Activated naive CD8-positive, alpha-beta T cell treated with anti-CD3 and anti-CD28 coated beads, Interleukin-2, amount 50 U/mL, for 24 hours (primary cell): ENCODE results near the gene CORO2A.

ENCODE experiments used
- ATAC-seq: fragments of 150-1000 bp; cut with Tn5 transposase; one replicate; pipeline ENCODE4 v1.10.0; 2021
- DNase-seq: peaks from one replicate; pipeline ENCODE4 v3.0.0; 2021
- H3K27ac Mint-ChIP-seq: one replicate; pipeline ENCODE4 v1.8.0; 2021; ENCODE audit warnings: mild to moderate bottlenecking, mixed read lengths
- H3K27me3 Mint-ChIP-seq: one replicate; pipeline ENCODE4 v1.8.0; 2021; ENCODE audit warnings: mixed read lengths
- H3K36me3 Mint-ChIP-seq: one replicate; pipeline ENCODE4 v1.8.0; 2021; ENCODE audit warnings: low read depth, mixed read lengths
- H3K4me1 Mint-ChIP-seq: one replicate; pipeline ENCODE4 v1.8.0; 2021; ENCODE audit warnings: mixed read lengths
- H3K4me3 Mint-ChIP-seq: one replicate; pipeline ENCODE4 v1.8.0; 2021; ENCODE audit warnings: mild to moderate bottlenecking, moderate library complexity, mixed read lengths
- H3K9me3 Mint-ChIP-seq: one replicate; pipeline ENCODE4 v1.8.0; 2021; ENCODE audit warnings: mixed read lengths

The CORO2A gene

GRCh38 chr9:98157372-98157771 is 35.1 kb downstream of the CORO2A start:
- H3K36me3 Mint-ChIP-seq = no peaks in the 10 kb centered on the region
- no peak overlapping the region for H3K27ac Mint-ChIP-seq

DNA sequence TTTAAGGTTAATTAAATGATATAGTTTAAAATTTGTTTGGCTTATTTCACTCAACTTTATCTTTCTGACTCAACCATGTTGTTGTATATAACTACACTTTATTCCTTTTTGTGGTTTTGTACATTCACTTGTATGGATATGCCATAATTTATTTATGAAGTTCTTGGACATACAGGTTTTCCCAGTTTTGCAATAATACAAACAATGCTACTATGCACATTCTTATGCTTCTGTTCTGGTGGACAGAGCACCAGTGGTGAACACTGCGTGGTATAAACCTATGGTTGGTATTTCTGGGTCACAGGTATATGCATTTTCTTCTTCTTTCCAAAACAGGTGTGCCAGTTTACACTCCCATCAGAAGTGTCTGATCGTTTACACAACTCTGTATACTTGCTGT is 37.8 kb downstream of the CORO2A start:
- Mint-ChIP-seq H3K27ac (no peak overlapping the region), H3K27me3 (no peaks in the 10 kb centered on the region), H3K4me1 (peaks cover 13% of the 10 kb centered on the region), H3K4me3 (no peak overlapping the region), H3K9me3 (no peaks in the 10 kb centered on the region), H3K36me3 (no peaks in the 10 kb centered on the region)
- DNase-seq (no peak), ATAC-seq (no peak)

More at GRCh38 chr9:98157372-98157771, 35.1 kb downstream of the CORO2A start:
- ATAC-seq = no peak
- no peaks in the 10 kb centered on the region for H3K27me3 Mint-ChIP-seq
- no peak overlapping the region for H3K4me3 Mint-ChIP-seq
- H3K4me1 Mint-ChIP-seq = peaks cover 15% of the 10 kb centered on the region
- DNase-seq = no peak
- no peaks in the 10 kb centered on the region for H3K9me3 Mint-ChIP-seq

- DNase-seq (no peak), ATAC-seq (no peak)
- H3K27ac Mint-ChIP-seq = no peak overlapping the region
- H3K4me3 Mint-ChIP-seq = no peak overlapping the region
- peaks cover 3% of the 10 kb centered on the region for H3K36me3 Mint-ChIP-seq
- H3K9me3 Mint-ChIP-seq = no peaks in the 10 kb centered on the region
- no peaks in the 10 kb centered on the region for H3K27me3 Mint-ChIP-seq
- no peaks in the 10 kb centered on the region for H3K4me1 Mint-ChIP-seq
Measured at GRCh38 chr9:98152526-98152925, 39.9 kb downstream of the CORO2A start.

DNA sequence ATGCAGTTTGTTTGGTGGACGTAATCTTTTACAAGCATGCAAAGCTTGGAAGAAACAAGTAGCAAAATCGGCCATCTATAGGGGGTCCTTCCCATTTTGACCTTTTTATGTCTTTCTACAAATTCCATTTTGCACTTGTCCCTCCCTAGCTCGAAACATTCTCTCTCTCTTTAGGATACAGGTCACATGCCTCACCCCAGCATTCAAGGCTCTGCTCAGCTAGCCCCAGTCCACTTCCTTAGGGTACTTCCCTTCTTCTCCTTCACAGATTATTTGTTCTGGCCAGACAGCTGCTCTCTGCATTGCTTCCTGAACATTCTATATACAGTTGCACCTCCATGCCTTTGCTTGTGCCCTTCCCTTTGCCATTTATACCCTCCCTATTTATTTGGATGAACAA is 41.7 kb downstream of the CORO2A start:
- Mint-ChIP-seq H3K4me1 (no peaks in the 10 kb centered on the region), H3K4me3 (no peak overlapping the region), H3K27me3 (no peaks in the 10 kb centered on the region), H3K36me3 (peaks cover 3% of the 10 kb centered on the region), H3K9me3 (no peaks in the 10 kb centered on the region), H3K27ac (no peak overlapping the region)
- DNase-seq = no peak
- no peak for ATAC-seq

- no peaks in the 10 kb centered on the region for H3K9me3 Mint-ChIP-seq
- ATAC-seq (no peak), DNase-seq (no peak)
- peaks cover 3% of the 10 kb centered on the region for H3K36me3 Mint-ChIP-seq
- no peak overlapping the region for H3K27ac Mint-ChIP-seq
- H3K4me3 Mint-ChIP-seq = no peak overlapping the region
- H3K4me1 Mint-ChIP-seq = no peaks in the 10 kb centered on the region
- no peaks in the 10 kb centered on the region for H3K27me3 Mint-ChIP-seq
Measured at GRCh38 chr9:98150164-98150563, 42.3 kb downstream of the CORO2A start.

GRCh38 chr9:98149422-98149821 is 43.0 kb downstream of the CORO2A start:
- Mint-ChIP-seq H3K9me3 (no peaks in the 10 kb centered on the region), H3K4me1 (no peaks in the 10 kb centered on the region), H3K27ac (no peak overlapping the region), H3K4me3 (no peak overlapping the region), H3K27me3 (no peaks in the 10 kb centered on the region), H3K36me3 (peaks cover 3% of the 10 kb centered on the region)
- ATAC-seq = no peak
- DNase-seq = no peak

DNA sequence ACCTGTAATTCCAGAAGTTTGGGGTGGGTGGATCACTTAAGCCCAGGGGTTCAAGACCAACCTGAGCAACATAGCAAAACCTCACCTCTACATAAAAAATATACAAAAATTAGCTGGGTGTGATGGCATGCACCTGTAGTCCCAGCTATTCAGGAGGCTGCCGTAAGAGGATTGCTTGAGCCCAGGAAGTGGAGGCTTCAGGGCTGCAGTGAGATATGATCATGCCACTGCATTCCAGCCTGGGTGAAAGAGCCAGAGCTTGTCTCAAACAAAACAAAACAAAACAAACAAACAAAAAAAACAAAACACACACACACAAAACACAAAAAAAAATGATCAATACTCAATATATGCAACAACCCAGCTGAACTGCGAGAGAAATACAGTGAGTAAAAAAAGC is 44.0 kb downstream of the CORO2A start:
- DNase-seq (no peak), ATAC-seq (no peak)
- no peaks in the 10 kb centered on the region for H3K4me1 Mint-ChIP-seq
- no peaks in the 10 kb centered on the region for H3K9me3 Mint-ChIP-seq
- H3K27ac Mint-ChIP-seq = no peak overlapping the region
- H3K4me3 Mint-ChIP-seq = no peak overlapping the region
- H3K36me3 Mint-ChIP-seq = peaks cover 3% of the 10 kb centered on the region
- H3K27me3 Mint-ChIP-seq = no peaks in the 10 kb centered on the region

DNA sequence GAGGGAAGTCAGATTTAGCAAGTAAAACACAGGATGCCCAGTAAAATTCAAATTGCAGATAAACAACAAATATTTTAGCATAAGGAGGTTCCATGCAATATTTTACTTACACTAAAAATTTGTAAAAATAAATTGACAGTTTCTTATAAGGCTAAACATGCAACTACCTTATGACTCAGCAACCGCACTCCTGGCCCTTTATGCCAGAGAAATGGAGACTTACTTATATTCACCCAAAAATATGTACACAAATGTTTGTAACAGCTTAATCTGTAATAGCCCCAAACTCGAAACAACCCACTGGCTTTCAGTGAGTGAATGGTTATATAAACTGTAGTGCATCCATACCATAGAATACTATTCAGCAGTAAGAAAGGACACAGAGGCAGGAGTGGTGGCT is 44.9 kb downstream of the CORO2A start:
- H3K4me3 Mint-ChIP-seq = no peak overlapping the region
- DNase-seq (no peak), ATAC-seq (no peak)
- no peaks in the 10 kb centered on the region for H3K4me1 Mint-ChIP-seq
- H3K27ac Mint-ChIP-seq = no peak overlapping the region
- H3K9me3 Mint-ChIP-seq = no peaks in the 10 kb centered on the region
- H3K36me3 Mint-ChIP-seq = peaks cover 3% of the 10 kb centered on the region
- H3K27me3 Mint-ChIP-seq = no peaks in the 10 kb centered on the region

DNA sequence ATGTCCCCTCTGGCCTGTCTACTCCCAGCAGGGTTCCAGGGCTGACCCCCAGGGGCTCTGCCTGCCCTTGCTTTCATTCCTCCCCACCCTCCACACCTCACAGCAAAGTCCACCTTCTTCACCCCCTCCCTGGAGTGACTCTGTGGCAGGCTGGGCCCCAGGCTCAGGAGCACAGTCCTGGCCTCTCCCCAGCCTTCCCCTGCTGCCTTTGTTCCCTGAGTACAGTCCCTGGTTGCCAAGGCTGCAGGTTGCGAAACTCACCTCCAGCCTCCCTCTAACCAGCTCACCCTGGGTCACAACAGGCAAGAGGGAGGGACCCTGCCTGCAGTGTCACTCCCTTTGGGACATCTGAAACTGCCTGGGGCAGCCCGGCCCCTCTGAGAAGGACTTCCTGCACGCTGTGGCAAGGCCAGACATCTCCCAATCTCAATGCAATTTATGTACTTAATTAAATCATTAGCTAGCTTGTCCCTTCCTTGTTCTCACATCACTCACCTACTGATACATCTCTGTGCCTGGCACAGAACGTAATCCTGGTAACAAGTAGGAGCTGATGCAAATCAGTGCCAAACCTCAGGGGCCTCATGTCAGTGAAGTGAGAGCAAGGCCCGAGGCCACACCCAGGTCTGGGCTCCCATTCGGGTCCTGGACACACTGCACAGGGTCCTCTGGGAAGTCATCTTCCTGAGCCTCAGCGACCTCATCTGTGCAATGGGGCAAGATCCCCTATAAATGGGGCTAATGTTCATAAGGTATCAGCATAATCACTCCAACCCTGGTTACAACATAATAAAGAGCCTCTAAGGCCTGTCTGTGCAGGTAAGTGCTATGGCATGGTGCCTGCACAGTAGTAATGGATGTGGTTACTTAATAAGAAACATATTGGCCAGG is 46.1 kb downstream of the CORO2A start:
- no peak for DNase-seq
- Mint-ChIP-seq H3K9me3 (no peaks in the 10 kb centered on the region), H3K4me3 (no peak overlapping the region), H3K4me1 (no peaks in the 10 kb centered on the region), H3K36me3 (peaks cover 3% of the 10 kb centered on the region), H3K27me3 (no peaks in the 10 kb centered on the region), H3K27ac (no peak overlapping the region)
- ATAC-seq = no peak

DNA sequence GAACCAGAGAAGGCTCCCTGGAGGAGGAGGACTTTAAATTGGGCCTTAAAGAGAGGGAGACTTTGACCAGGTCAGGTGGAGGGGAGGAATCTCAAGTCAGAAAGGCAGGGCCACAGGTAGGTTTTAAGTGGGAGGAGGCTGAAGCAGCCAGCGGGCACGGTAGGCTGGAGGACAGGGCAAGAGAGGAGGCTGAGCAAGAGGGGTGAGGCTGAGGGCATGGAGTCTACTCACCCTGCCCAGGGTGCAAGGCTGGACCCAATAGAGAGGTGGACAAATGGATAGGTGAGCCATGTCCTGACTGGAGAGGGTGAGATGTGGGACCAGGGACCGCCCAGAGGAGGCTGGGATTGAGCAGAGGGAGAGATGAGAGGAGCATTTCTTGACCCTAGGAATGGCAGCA is 47.8 kb downstream of the CORO2A start:
- Mint-ChIP-seq H3K4me3 (no peak overlapping the region), H3K27ac (no peak overlapping the region)

GRCh38 chr9:98144076-98144475 is 48.4 kb downstream of the CORO2A start:
- Mint-ChIP-seq H3K4me3 (no peak overlapping the region), H3K27ac (no peak overlapping the region), H3K27me3 (no peaks in the 10 kb centered on the region), H3K36me3 (peaks cover 3% of the 10 kb centered on the region), H3K9me3 (no peaks in the 10 kb centered on the region), H3K4me1 (no peaks in the 10 kb centered on the region)
- DNase-seq (no peak), ATAC-seq (no peak)

More for the DNA sequence above, 47.8 kb downstream of the CORO2A start:
- no peaks in the 10 kb centered on the region for H3K4me1 Mint-ChIP-seq
- no peak for ATAC-seq
- no peaks in the 10 kb centered on the region for H3K27me3 Mint-ChIP-seq
- no peaks in the 10 kb centered on the region for H3K9me3 Mint-ChIP-seq
- H3K36me3 Mint-ChIP-seq = peaks cover 3% of the 10 kb centered on the region
- no peak for DNase-seq

GRCh38 chr9:98142925-98143481 is 49.4 kb downstream of the CORO2A start:
- no peak overlapping the region for H3K4me3 Mint-ChIP-seq
- ATAC-seq (no peak), DNase-seq (no peak)
- H3K4me1 Mint-ChIP-seq = no peaks in the 10 kb centered on the region
- H3K9me3 Mint-ChIP-seq = no peaks in the 10 kb centered on the region
- no peak overlapping the region for H3K27ac Mint-ChIP-seq
- no peaks in the 10 kb centered on the region for H3K36me3 Mint-ChIP-seq
- no peaks in the 10 kb centered on the region for H3K27me3 Mint-ChIP-seq

- H3K36me3 Mint-ChIP-seq = no peaks in the 10 kb centered on the region
- H3K27me3 Mint-ChIP-seq = no peaks in the 10 kb centered on the region
- no peaks in the 10 kb centered on the region for H3K4me1 Mint-ChIP-seq
- ATAC-seq = no peak
- no peak overlapping the region for H3K27ac Mint-ChIP-seq
- DNase-seq = no peak
- no peak overlapping the region for H3K4me3 Mint-ChIP-seq
- no peaks in the 10 kb centered on the region for H3K9me3 Mint-ChIP-seq
Measured at GRCh38 chr9:98142182-98142907, 50.1 kb downstream of the CORO2A start.

DNA sequence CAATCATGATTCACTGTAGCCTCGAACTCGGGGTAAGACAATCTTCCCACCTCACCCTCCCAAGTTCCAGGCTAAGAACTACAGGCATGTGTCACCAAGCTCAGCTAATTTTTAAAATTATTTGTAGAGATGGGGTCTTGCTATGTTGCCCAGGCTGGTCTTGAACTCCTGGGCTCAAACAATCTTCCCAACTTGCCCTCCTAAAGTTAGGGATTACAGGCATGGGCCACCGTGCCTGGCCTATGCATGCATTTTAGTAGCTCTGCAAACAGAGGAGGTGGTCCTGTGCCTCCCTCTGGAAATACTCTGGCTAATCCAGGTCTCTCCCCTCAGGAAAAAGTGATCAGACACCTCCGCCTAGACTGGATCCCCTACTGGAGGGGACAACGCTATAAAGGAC is 51.9 kb downstream of the CORO2A start:
- no peaks in the 10 kb centered on the region for H3K36me3 Mint-ChIP-seq

GRCh38 chr9:98136489-98136888 is 55.9 kb downstream of the CORO2A start:
- Mint-ChIP-seq H3K4me3 (no peak overlapping the region), H3K27ac (no peak overlapping the region), H3K36me3 (no peaks in the 10 kb centered on the region), H3K4me1 (peaks cover 2% of the 10 kb centered on the region), H3K27me3 (no peaks in the 10 kb centered on the region), H3K9me3 (no peaks in the 10 kb centered on the region)
- ATAC-seq (no peak), DNase-seq (no peak)

More for the DNA sequence above, 51.9 kb downstream of the CORO2A start:
- DNase-seq = no peak
- H3K4me1 Mint-ChIP-seq = no peaks in the 10 kb centered on the region
- no peaks in the 10 kb centered on the region for H3K27me3 Mint-ChIP-seq
- no peak overlapping the region for H3K4me3 Mint-ChIP-seq
- no peak overlapping the region for H3K27ac Mint-ChIP-seq
- H3K9me3 Mint-ChIP-seq = no peaks in the 10 kb centered on the region
- ATAC-seq = no peak
